HG02588 (cell line): Measurements from ENCODE around the gene SPACA7.

ENCODE experiments used
- ATAC-seq: cut with Tn5 transposase; IDR thresholded peaks from one replicate; pipeline ENCODE4 v1.9.1; 2021; ENCODE audit warnings: mild to moderate bottlenecking, moderate library complexity; ENCODE audit not compliant: unreplicated experiment

The SPACA7 gene

DNA sequence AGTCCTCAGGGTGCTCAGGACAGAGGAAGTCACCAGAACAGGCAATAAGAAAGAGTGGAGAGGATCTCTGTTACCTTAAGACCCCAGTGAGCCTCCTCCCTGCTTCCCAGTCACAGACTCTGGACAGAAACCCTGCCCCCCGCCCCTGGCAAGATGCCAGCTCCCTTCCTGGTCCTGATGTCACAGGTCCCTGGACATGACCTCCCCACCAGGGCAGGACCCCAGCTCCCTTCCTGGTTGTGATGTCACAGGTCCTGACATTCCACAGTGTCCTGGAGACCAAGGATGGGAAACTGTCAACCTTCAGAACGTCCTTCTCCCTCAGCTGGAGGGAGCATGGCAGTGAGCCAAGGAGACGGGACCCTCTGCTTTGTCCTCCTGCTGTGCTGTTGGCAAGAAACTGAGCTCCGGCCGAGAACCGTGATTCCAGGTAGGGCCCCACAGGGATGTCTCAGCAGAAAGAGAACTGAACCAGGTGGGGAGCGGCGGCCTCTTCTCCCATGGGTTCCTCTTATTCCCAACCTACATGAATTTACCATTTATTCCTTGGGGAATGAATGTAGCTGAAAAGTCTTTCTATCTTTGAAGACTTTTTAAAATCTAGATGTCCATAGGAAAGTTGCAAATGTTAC lies at the start of gene SPACA7:
Gene SPACA7, plus strand, starts transcription at position 306 of the 632 bp plus-strand sequence. Its CDS starts 31 bp downstream, at position 337.
- ATAC-seq, result no peak

GRCh38 chr13:112326821-112327370 lies 49.3 kb upstream of the SPACA7 start:
- ATAC-seq, result no peak

DNA sequence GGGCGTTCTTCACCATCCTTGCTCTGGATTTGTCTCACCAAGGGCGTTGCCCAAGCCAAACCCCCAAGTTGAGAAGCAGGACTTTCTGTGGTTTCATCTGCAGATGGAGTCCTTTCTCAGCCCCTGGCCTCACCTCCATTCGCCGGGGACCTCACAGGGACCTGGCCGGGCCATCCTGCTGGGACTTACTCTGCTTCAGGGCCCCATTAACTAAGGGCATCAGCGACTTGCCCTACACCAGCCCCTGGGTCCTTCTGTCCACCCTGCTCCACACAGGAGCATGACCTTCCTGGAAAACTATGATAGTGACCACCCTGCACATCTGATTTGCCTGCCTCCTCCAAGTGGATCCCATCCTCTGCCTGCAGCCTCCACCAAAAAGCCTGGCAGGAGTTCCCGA lies 47.2 kb upstream of the SPACA7 start:
- no peak for ATAC-seq

GRCh38 chr13:112329376-112329775 lies 46.8 kb upstream of the SPACA7 start:
- ATAC-seq, result no peak

DNA sequence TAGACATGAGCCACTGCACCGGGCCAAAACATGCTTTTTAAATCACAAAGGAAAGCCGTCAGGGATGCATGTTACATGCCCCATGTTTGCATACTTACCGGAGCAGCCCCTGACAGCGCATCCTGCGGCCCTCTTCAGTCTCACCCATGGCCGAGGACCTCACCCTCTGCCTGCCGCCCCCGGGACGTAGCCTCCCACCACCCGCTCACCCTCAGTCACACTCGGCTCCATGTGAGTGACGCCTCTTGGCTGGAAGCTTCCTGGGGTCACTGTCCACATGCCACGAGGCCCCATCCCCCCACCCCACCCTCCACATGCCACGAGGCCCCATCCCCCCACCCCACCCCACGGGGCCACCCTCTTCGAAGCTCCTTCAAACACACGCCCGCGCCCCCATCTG lies 46.1 kb upstream of the SPACA7 start:
- no peak for ATAC-seq

DNA sequence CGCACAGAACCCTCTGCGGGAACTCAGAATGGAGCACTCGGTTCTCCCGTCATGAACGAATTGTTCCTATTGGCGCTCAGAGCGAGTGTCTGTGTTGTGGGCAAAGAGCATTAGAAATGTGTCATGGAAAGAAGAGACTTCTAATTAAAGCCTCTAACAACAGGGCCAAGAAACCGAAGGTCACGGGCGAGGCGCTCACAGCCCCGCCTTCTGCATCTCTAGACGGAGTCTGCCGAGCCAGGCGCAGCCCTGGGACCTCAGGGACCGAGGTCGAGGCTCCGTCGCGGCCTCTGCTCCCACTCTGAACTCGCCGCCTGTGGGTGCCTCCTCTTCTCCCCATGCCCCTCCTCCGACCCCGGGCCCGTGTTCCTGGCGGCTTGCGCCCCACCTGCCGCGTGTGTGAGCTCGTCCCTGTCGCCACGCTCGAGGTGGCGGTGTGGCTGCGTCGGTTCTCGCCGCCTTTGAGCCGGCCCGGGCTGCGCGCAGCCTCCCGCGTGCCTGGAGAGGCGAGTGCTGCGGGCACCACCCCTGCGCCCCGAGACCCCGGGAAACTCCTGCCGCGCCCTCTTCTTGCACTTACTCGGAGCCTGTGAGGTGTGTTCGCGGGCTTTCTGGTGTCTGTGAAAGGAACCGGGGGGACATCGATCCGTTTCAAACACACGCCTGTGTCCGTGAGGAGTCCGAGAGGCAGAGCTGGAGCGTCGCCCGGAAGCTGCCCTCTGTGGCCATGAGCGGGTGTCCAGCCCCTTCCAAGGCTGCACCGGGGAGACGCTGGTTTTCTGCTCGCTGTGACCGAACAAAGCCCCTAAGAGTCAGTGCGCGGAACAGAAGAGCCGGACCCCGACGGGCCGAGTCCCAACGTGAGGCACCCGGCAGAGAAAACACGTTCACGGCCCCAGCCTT lies 45.4 kb upstream of the SPACA7 start:
- ATAC-seq, result no peak

DNA sequence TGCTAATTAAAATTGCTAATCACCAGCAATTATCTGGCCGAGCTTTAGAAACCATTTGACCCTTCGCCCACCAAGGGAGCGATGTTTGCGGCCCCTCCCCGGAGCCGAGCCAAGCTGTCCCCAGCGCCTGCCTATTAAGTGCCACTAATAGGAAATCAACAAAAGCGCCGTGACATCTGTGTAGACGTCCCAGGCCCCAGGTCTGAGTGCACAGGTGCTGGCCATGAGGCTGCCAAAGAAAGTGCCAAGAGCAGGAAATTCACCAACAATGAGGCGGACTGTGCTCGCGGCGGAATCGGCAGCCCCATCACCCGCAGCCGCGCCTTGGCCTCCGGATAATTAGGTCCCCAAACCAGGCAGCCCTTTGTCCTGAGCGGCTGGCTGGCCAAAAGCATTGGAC lies 44.5 kb upstream of the SPACA7 start:
- no peak for ATAC-seq

- no peak for ATAC-seq
These were observed 43.4 kb upstream of the SPACA7 start for GRCh38 chr13:112332727-112333126.

DNA sequence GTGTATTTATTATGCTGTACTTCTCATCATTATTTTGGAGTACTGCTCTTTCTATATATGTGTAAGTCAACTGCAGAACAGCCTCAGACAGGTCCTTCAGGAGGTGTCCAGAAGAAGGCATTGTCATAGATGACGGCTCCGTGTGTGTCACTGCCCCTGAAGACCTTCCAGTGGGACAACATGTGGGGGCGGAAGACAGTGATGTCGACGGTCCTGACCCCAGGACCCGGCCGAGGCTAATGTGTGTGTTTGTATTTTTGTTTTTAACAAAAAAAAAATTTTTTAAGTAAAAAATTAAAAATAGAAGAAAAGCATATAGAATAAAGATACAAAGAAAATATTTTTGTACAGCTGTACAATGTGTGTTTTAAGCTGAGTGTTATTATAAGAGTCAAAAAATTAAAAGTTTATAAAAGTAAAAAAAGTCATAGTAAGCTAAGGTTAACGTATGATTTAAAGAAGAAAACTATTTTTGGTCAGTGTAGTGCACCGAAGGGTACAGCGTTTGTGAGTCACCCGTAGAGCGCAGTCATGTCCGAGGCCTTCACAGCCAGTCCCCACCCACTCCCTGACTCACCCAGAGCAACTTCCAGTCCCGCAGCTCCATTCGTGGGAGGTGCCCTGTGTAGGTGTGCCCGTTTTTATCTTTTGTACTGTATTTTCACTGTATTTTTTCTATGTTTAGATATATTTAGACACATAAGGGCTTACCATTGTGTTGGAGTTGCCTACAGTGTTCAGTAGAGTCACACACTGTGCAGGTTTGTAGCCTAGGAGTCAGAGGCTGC lies 42.2 kb upstream of the SPACA7 start:
- ATAC-seq, result no peak

GRCh38 chr13:112335135-112335534 lies 41.0 kb upstream of the SPACA7 start:
- no peak for ATAC-seq

DNA sequence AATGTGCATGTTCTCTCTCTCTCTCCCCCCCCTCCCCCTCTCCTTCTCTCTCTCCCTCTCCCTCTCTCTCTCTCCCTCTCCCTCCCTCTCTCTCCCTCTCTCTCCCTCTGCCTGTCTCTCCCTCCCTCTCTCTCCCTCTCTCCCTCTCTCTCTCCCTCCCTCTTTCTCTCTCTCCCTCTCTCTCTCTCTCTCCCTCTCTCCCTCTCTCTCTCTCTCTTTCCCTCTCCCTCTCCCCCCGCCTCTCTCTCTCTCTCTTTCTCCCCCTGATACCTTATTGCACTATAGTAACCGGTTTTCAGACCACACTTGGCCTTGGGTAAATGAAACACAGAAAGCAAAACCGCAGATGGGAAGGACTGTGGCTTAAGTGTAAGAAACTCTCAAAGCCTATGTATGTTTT lies 34.7 kb upstream of the SPACA7 start:
- no peak for ATAC-seq

DNA sequence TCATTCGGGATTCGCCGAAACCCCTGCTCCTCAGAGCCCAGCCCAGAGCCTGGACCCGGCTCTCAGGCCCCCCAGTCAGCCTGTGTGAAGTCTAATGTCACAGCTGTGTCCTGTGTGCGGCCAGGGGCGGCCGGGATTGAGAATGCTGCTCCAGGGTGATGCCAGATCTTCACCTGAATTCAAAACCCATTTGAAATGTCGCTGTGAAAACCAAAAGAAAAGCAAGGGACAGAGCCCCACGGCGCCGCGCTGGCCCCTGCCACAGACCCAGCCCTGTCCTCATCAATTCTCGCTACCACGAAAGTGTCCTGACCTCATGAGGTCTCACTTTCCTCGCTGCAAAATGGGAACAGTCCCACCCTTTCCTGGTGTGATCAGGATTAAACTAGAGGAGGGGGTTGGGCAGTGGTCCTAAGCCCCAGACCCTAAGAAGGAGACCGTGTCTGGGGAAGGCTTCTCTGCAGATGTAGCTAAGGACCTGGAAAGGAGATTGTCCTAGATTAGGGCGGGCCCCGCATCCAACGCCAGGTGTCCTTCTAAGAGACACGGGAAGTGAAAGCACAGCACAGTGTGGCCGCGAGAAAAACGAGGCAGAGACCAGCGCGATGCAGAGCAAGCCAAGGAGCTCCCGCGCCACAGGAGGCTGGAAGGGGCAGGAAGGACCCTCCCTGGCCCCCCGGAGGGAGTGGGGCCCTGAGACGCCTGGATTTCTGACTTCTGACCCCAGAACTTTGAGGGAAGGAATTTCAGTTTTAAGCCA lies 34.0 kb upstream of the SPACA7 start:
- no peak for ATAC-seq

- no peak for ATAC-seq
These were observed 33.3 kb upstream of the SPACA7 start for GRCh38 chr13:112342841-112343361.

GRCh38 chr13:112343591-112343990 lies 32.6 kb upstream of the SPACA7 start:
- no peak for ATAC-seq

DNA sequence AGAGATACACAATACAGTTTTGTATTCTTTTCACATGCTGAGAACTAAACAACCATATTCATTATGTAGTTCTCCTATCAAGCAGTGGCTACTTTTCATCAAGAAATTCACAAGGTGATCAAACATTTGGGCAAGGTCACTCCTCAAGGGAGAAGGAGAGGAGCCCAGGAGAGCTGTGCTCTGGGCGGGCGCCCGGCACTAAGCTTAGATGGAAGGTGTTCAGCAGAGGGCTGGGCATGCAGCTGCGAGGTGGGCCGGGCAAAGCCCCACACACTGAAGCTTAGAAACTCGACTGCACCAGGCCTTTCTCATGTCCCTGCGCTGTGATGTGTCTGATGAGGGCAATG lies 30.4 kb upstream of the SPACA7 start:
- no peak for ATAC-seq

- ATAC-seq, result no peak
These were observed 29.8 kb upstream of the SPACA7 start for GRCh38 chr13:112346173-112346898.

DNA sequence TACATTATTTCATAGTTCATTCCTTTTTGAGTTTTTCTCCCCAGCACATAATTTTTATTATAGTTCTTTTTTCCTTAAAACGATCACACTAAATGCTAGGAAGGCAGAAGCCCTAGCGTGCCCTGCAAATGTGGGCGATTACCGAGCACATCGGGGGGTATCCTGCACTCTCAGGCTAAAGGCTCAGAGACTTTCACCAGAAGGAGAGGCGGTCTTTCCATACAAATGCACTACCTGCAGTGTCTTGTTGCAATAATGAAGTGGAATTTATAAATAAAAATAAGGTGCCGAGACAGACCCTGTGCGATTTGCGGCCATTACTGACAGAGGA lies 29.3 kb upstream of the SPACA7 start:
- no peak for ATAC-seq

DNA sequence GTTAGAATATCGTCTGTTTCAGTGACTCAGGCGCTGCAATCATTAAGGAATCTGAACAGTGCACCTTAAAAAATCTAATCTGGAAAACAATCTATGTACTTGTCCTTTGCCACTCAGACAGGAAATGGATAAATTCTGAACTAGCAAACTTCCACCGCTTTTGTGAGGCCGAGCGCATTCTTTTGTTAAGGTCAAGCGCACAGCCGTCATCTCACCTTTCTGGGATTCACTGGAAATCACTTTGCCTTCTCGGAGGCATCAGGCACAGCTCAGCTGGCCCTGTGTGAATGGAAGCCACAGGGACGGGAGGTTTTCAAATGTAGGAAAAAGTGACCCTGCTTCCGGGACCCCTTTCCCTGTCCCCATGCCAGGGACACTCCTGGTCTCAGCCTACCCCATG lies 28.2 kb upstream of the SPACA7 start:
- ATAC-seq, result no peak

DNA sequence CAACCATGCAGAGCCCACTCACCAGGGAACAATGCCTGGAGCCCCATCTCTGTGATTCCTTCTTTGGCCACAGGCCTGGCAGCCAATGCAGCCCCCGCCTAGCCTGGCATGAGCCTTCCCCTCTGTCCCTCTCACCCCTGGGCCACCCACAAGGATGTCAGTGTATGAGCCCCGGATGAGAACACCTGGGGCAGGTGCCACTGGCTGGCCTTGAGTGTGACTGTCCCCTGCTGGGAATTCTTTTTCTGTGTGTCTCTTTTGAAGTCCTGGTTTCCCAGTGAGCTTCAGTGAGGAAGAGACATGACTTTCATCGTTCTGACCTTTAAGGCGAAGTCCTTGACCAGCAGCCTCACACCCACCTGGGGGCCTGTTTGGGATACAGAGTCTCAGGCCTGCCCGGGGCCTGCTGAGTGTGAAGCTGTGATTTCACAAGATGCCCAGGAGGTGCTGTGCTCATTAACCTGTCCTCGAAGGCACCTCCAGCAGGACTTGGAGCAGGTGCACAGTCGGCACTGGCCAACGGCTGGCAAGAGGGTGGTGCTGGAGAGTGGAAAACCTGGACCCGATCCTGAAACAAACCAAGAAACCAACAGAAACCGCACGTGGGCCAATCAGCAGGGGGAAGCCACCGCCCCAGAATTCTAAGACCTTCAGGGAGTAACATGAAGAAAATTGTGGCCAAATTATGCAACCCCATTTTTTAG lies 27.4 kb upstream of the SPACA7 start:
- ATAC-seq, result no peak
